Astrocyte of the spinal cord (primary cell): ENCODE measurements around the gene SLC16A4.

Source experiments
- DNase-seq: peaks from one replicate; pipeline ENCODE4 v3.0.0; 2011; ENCODE audit warnings: low read depth, low spot score
- H3K4me3 ChIP-seq: 2 replicates; pipeline ENCODE4 v1.5.1; 2011; ENCODE audit warnings: low read depth, mild to moderate bottlenecking, low read length, moderate library complexity
- in situ Hi-C: cut with HindIII; loops from 2 replicates; pipeline ENCODE4 v1.10.0; 2017; ENCODE audit warnings: low sequenced_read_pairs
- TF ChIP-seq, protein P1 (sequence below): IDR thresholded peaks from 2 replicates; pipeline ENCODE4 v1.5.1; 2012; ENCODE audit warnings: low read depth, mild to moderate bottlenecking, low read length, inconsistent platforms

SLC16A4 gene

DNA sequence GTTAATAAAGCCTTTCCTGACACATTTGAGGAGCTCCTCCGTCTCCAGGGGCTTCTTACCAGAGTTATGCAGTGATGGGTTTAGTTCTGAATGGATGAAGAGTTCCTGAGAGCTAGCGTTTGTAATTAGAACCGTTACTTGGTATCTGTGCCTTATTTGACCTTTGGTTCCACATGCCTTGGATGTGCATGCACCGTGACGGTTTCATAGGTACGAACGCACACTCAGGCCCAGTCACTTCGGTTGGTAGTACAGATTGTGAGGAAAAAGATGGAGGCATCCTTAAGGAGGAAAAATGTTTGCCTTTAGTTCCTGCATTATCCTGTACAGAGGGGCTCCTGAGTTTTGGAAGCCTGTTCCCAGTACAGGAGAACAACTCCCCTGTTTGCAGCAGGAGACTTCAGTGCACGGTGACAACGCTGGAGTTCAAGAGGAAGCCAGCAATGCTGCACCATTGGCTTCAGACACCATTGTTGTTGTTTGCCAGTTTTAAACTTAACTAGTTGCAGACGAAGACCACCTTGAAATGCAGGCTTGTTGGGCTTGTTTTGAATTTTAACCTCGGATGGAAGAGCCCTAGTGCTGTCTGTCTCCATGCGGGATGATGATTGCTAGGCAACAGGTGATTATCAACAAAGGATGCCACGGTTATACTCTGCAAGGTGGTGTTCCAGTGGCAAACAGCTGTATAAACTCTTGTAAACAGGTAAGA lies 43.5 kb downstream of the SLC16A4 start:
- H3K4me3 ChIP-seq, result no peak overlapping the region
- no peak for DNase-seq

GRCh38 chr1:110346690-110347089 lies 44.1 kb downstream of the SLC16A4 start:
- in situ Hi-C loops, result no loop called here
- TF ChIP-seq, protein P1, sequence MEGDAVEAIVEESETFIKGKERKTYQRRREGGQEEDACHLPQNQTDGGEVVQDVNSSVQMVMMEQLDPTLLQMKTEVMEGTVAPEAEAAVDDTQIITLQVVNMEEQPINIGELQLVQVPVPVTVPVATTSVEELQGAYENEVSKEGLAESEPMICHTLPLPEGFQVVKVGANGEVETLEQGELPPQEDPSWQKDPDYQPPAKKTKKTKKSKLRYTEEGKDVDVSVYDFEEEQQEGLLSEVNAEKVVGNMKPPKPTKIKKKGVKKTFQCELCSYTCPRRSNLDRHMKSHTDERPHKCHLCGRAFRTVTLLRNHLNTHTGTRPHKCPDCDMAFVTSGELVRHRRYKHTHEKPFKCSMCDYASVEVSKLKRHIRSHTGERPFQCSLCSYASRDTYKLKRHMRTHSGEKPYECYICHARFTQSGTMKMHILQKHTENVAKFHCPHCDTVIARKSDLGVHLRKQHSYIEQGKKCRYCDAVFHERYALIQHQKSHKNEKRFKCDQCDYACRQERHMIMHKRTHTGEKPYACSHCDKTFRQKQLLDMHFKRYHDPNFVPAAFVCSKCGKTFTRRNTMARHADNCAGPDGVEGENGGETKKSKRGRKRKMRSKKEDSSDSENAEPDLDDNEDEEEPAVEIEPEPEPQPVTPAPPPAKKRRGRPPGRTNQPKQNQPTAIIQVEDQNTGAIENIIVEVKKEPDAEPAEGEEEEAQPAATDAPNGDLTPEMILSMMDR, result no peak
- no peak overlapping the region for H3K4me3 ChIP-seq
- no peak for DNase-seq

More for the DNA sequence above, 43.5 kb downstream of the SLC16A4 start:
- in situ Hi-C loops, result no loop called here
- TF ChIP-seq, protein P1, result no peak

- in situ Hi-C loops, result no loop called here
- TF ChIP-seq, protein P1, result no peak
- no peak overlapping the region for H3K4me3 ChIP-seq
- DNase-seq, result no peak
These were observed 45.3 kb downstream of the SLC16A4 start for GRCh38 chr1:110345480-110345879.

GRCh38 chr1:110344152-110344551 lies 46.7 kb downstream of the SLC16A4 start:
- DNase-seq, result no peak
- H3K4me3 ChIP-seq, result no peak overlapping the region
- in situ Hi-C loops, result no loop called here
- TF ChIP-seq, protein P1, result no peak

GRCh38 chr1:110343249-110343648 lies 47.6 kb downstream of the SLC16A4 start:
- no peak overlapping the region for H3K4me3 ChIP-seq
- TF ChIP-seq, protein P1, result no peak
- in situ Hi-C loops, result no loop called here
- DNase-seq, result no peak

GRCh38 chr1:110341872-110342331 lies 48.9 kb downstream of the SLC16A4 start:
- H3K4me3 ChIP-seq, result peak overlapping the region; percentile 21
- TF ChIP-seq, protein P1, result no peak
- in situ Hi-C loops, result no loop called here
- DNase-seq, result no peak
